Measurements from ENCODE around the gene RALGPS2.

The RALGPS2 gene

GRCh38 chr1:178869119-178869697 is 144.2 kb downstream of the RALGPS2 start:
- DNase-seq = no peak

DNA sequence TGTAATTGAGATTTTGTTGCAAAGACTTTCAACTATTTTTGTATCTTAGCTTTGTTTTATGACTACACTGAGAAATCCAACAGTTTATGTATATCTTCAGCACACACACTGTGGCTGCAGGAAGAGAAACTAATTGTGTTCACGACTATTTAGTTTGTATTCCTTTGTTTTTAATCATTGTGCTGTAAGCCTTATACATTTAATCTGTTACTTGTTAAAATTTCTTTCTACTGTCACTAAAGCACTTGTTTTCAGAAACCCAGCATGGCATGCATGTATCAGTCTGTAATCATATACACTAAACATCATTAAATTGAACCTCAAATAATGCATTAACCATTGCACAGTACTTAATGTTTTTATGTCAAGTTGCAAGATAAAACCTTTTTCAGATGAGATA is 145.2 kb downstream of the RALGPS2 start:
- no peak for DNase-seq

- no peak for DNase-seq
These were observed 145.9 kb downstream of the RALGPS2 start, which contains the start of gene ANGPTL1 for GRCh38 chr1:178870944-178871343. Gene ANGPTL1 (minus strand): TSS chr1:178871077. CDS start chr1:178865776, 5,301 bp downstream.

GRCh38 chr1:178871551-178872320 is 146.7 kb downstream of the RALGPS2 start:
- no peak for DNase-seq

DNA sequence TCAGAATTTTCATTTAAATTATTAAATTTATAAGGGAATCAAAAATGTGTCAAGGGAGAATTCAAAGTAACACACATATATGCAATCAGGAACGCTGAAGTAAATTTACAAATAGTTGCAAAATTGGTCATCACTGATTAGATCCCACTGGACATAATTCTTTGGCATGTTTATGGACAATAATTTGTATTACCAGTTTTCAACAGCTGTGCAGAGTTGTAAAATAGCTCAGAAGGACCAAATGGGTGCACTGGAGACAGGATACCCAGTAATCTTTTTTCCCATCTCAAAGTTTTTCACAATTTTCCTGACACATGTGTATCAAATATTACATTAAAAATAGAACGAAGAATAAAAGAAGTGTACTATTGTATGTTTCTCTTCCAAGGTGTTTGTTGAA is 149.9 kb downstream of the RALGPS2 start:
- no peak for DNase-seq

- DNase-seq = no peak
These were observed 150.9 kb downstream of the RALGPS2 start for GRCh38 chr1:178875936-178876335.

DNA sequence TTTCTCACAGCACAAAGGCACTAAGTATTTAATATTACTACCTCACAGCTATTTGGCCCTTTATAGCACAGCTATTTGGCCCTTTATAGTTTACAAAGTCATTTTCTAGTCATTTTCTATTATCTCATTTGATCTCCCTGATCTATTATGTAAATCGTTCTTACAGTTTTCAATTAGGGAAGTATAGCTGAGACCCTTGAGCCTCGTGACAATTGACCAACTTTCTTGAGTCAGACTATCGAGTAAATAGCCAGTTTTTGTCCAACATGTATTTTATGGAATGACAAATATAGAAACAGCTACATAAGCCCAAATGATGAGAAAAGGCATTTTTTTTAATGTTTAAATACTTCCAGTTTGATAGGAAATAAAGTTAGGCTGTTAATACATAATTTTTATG is 152.9 kb downstream of the RALGPS2 start:
- no peak for DNase-seq

DNA sequence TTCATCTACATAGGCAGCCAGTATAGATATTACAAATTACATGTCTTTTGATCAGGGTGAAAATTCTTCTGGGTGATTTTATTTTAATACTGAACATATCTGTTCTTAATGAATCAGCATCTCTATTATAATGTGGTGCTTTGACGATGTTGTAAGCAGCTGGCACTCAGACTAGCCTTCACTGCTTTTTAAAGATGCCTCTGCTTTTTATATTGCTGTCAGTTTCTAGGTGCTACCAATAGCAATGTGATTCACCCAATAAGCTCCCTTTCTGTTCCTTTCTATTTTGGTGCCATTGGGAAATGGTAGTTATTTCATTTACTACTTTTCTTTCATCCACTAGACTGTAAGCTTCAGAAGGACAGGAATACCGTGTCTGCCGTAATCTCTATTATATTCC is 156.9 kb downstream of the RALGPS2 start:
- DNase-seq = no peak

DNA sequence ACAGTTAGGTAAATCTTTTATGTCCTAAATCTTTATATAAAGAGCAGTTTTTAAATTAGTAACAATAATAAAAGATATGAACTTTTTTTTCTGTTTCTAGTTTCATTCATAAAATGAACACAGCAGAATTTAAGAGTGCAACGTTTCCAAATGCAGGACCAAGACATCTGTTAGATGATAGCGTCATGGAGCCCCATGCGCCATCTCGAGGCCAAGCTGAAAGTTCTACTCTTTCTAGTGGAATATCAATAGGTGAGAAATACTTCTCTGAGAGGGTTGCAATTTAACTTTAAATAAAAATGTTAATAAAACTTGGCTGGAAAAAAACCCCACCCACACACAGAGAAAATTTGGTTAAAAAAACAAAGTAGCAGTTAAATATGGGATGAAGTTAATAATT is 160.8 kb downstream of the RALGPS2 start:
- no peak for DNase-seq

DNA sequence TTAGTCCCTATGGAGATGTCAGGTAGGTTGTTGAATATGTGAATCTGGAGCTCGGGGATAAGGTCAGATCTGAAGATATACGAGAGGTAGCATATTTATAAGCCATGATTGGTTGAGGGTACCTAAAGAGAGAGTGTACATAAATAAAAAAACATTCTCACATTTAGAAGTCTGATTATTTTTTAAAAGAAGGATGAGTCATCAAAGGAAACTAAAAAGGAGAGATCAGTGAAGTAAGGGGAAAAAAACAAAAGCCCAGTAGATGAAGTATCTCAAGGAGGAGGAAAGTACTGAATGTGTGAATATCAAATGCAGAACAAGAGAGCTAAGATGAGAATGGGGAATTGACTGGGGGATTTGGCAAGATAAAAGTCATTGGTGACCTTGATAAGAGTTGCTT is 161.5 kb downstream of the RALGPS2 start:
- no peak for DNase-seq

DNA sequence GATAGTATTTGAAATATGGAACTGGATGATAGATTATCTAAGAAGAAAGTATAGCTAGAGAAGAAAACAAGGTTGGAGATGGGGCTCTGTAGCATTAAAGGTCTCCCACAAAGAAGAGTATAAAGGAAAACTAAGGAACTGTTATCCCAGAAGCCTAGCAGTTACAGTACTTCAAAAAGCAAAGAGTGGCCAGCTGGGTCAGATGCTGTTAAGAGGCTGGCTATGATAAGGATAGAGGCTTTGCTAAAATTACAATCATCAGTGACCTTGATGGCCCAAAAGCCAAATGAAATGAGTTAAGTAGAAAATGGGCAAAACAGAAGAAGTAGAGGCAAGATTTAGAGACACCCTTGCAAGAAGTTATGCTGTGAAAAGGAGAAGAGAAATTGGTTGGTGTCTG is 170.9 kb downstream of the RALGPS2 start:
- no peak for DNase-seq

GRCh38 chr1:178898401-178898800 is 173.4 kb downstream of the RALGPS2 start:
- DNase-seq = no peak

DNA sequence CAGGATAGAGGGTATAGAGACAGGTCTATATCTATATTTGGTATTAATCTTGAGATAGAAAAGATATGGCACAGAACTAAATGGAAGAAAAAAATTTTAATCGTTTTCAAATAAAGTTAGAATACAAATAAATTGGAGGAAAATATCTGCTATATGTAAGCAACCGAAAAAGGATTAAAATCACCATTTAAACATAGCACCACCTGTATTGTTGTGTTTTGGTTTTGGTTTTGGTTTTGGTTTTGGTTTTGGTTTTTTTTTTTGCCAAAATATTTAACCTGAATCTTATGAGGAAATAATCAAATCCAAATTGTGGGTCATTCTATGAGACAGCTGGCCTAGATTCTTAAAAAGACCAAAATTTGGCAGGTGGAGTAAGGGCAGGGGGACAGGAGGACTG is 174.4 kb downstream of the RALGPS2 start:
- no peak for DNase-seq

- DNase-seq = no peak
These were observed 176.6 kb downstream of the RALGPS2 start for GRCh38 chr1:178901482-178902125.

DNA sequence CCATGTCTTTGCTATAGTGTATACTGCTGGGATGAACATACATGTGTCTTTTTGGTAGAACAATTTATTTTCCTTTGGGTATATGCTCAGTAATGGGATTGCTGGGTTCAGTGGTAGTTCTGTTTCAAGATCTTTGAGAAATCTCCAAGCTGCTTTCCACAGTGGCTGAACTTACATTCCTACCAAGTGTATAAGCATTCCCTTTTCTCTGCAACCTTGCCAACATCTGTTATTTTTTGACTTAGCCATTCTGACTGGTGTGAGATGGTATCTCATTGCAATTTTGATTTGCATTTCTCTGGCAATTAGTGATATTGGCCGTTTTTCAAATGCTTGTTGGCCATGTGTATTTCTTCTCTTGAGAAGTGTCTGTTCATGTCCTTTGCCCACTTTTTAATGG is 183.3 kb downstream of the RALGPS2 start:
- DNase-seq = no peak

DNA sequence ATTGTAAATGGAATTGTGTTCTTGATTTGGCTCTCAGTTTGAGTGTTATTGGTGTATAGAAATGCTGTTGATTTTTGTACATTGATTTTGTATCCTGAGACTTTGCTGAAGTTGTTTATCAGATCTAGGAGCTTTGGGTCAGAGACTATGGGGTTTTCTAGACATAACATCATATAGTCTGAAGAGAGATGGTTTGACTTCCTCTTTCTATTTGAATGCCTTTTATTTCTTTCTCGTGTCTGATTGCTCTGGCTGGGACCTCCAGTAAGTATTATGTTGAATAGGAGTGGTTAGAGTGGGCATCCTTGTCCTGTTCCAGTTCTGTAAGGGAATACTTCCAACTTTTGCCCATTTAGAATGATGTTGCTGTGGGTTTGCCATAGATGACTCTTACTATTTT is 185.0 kb downstream of the RALGPS2 start:
- DNase-seq = no peak

- no peak for DNase-seq
These were observed 187.6 kb downstream of the RALGPS2 start for GRCh38 chr1:178912597-178912996.

GRCh38 chr1:178916448-178917174 is 191.6 kb downstream of the RALGPS2 start:
- no peak for DNase-seq

DNA sequence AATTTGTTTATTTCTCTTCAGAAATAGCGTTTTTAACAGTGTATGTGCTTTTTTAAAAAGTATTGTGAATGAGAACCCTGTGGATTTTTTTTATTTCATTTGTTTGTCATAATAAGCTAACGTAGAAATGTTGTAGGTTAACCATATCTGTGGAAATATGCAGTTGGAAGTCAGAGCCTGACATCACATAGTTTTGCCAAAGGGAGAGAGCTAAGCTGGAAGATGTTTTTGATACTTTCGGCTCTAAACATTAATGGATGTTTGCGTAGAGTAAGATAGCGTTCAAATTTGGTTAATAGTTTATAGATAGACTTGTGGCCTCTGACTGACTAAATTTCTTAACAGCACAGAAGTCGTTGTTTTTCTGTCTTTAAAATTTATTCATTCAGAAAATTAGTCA is 193.3 kb downstream of the RALGPS2 start:
- DNase-seq = no peak

- no peak for DNase-seq
These were observed 193.9 kb downstream of the RALGPS2 start for GRCh38 chr1:178918955-178919354.

GRCh38 chr1:178919581-178919980 is 194.5 kb downstream of the RALGPS2 start:
- no peak for DNase-seq

DNA sequence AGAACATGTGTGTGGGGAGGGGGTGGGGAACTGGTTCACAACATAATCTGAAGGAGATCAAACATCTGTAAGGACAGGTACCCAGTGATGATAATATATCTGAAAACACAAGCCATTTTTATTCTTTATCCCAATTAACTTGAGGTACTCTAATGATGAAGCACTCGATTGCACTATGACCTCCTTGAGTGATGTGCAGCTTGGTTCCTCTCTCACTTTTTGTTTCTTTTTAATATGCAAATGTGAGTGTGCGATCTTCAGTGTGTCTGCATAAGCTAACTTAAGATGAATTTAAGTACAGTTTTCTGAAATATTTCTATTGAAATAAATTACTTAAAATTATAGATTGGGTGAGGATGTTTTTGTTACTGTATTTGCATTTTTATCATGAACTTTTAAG is 196.5 kb downstream of the RALGPS2 start:
- DNase-seq = no peak

DNA sequence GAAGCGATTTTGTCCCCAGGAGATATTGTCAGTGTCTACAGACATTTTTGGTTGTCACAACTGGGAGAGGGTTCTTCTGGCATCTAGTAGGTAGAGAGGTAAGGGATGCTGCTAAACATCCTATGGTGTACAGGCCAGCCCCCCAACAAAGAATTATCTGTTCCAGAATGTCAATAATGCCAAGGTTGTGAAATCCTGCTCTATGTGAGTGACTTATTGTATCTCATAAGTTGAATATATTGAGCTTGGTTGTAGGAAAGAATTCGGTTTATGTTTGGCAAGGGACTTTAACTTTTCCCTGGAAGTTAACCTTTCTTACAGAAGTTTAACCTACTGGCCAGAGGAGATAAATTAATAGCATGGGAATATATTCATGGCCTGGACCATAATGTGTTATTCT is 198.5 kb downstream of the RALGPS2 start:
- DNase-seq = no peak

DNA sequence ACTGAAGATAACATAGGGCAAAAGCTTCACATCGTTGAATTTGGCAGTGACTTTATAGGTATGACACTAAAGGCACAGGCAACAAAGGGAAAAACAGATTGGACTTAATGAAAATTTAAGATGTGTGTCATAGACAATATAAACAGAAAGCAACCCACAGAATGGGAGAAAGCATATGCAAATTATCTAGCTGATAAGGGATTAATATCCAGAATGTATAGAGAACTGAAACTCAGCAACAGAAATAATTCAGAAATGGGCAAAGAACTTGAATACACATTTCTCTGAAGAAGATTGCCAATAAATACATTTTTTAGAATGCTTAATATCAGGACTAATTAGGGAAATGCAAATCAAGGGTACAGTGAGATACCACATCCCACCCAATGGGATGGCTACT is 201.0 kb downstream of the RALGPS2 start:
- no peak for DNase-seq
